ENCODE measurements around the gene PRR9. TPM values are rescaled to one million over a fixed set of nuclear protein-coding genes. Genes with fewer than 3 reads are reported as not detected.

The PRR9 gene
- total RNA-seq, 1 experiment from 2014 or later = not detected

DNA sequence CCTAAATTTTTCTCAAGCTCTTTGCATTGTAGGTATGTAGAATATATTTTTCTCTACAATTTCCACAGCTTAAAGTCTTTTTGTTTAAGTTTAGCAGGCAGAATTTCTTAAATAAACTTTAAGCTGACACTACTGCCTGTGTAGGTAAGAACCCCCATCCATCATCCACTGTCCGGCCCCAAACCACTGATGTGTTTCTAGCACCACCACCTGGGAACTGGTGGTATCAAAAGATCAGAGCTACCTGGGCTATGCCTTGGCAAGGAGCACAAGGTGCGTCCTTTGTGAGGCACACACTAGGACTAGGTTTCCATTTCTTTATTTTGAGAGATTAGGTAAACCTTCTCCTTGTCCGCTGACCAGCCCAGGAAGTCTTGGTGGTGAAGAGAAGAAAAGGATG, 24.7 kb upstream of the PRR9 start:
- Histone ChIP-seq H2AFZ (no peak overlapping the region), H3K27ac (no peak overlapping the region), H3K4me1 (replicated peaks; ENCODE audit: insufficient read depth) (no peaks in the 10 kb centered on the region), H3K9me2 (ENCODE audit: insufficient read depth) (0 out of 2 replicates have a peak, but pooled peaks cover 3% of the 10 kb centered on the region), H3K4me2 (no peak overlapping the region), H3K36me3 (ENCODE audit: low read depth) (no peaks in the 10 kb centered on the region), H3F3A (ENCODE audit: insufficient read depth, low read depth) (no peaks in the 10 kb centered on the region), H3K4me3 (no peak overlapping the region), H3K79me2 (ENCODE audit: low read depth) (no peaks in the 10 kb centered on the region), H3K27me3 (ENCODE audit: insufficient read depth, low read depth) (peaks cover 15% of the 10 kb centered on the region; the same call in 1 of the 2 replicates), H3K9me3 (ENCODE audit: insufficient read depth, low read depth) (no peaks in the 10 kb centered on the region), H4K20me1 (ENCODE audit: insufficient read depth) (no peaks in the 10 kb centered on the region)
- peak in 1 of 2 experiments; percentile 24 for DNase-seq
- no TSS peak for BruUV-seq (replicated peaks)
- TF ChIP-seq, protein P1, sequence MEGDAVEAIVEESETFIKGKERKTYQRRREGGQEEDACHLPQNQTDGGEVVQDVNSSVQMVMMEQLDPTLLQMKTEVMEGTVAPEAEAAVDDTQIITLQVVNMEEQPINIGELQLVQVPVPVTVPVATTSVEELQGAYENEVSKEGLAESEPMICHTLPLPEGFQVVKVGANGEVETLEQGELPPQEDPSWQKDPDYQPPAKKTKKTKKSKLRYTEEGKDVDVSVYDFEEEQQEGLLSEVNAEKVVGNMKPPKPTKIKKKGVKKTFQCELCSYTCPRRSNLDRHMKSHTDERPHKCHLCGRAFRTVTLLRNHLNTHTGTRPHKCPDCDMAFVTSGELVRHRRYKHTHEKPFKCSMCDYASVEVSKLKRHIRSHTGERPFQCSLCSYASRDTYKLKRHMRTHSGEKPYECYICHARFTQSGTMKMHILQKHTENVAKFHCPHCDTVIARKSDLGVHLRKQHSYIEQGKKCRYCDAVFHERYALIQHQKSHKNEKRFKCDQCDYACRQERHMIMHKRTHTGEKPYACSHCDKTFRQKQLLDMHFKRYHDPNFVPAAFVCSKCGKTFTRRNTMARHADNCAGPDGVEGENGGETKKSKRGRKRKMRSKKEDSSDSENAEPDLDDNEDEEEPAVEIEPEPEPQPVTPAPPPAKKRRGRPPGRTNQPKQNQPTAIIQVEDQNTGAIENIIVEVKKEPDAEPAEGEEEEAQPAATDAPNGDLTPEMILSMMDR (conservative IDR thresholded peaks at IDR 0.05) = peak; percentile 84
- TF ChIP-seq EZH2 (IDR thresholded peaks at IDR 0.05; ENCODE audit: low read depth) = no peak
- CTCF ChIA-PET = interaction anchor here (0.5 to 1.8 kb wide), 7 partner anchors 267 to 446 kb away, joined by 3 to 7 read pairs (median 4); partner anchors contain the start of gene IVL
- POLR2A ChIA-PET (ENCODE audit: unreplicated experiment) = no interaction called here
- intact Hi-C loops (cut with micrococcal nuclease; ENCODE audit: unreplicated experiment) = loop anchor here (1.0 to 5.0 kb wide), 3 partner anchors 160 to 323 kb away; no protein-coding TSS in a partner anchor

DNA sequence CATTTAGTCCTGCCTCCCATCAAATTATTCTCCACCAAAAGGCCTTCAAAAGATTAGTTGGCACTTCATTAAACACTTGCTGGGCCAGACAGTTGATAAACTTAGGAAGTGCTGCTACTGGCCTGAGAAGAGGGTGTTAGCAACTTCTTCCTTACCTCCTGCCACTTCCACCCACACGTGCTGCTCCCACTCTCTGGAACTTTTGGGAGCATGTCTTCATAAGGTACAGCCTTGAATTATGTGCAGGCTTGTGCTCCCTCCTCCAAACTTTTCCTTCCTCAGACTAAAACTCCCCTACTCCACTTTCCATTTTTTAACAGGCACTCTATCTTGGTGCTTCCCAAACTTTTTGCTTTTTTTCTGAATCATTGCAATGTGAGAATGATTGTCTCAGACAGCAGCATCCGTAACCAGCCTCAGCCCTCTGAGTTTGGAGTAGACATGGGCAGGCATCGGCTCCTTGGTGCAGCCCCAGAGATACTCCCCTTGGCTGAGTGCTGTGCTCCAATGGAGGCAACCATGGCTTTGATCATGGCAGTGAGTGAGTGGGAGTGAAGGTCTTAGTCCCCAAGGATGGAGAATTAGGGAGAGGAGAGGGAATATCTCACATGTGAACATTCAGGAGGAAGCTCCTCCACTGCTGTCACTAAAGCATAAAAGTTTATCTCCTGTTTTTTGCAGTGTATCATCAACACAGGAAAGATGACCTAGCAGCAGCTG, 22.9 kb upstream of the PRR9 start:
- no TSS peak for BruUV-seq (replicated peaks)
- Histone ChIP-seq H3K79me2 (ENCODE audit: low read depth) (no peaks in the 10 kb centered on the region), H2AFZ (no peak overlapping the region), H3K36me3 (ENCODE audit: low read depth) (no peaks in the 10 kb centered on the region), H3K4me1 (replicated peaks; ENCODE audit: insufficient read depth) (no peaks in the 10 kb centered on the region), H3K4me3 (no peak overlapping the region), H3K27me3 (ENCODE audit: insufficient read depth, low read depth) (peaks cover 31% of the 10 kb centered on the region), H3K4me2 (no peak overlapping the region), H3K9me3 (ENCODE audit: insufficient read depth, low read depth) (no peaks in the 10 kb centered on the region), H3K27ac (no peak overlapping the region), H3K9me2 (ENCODE audit: insufficient read depth) (0 out of 2 replicates have a peak, but pooled peaks cover 3% of the 10 kb centered on the region), H3F3A (ENCODE audit: insufficient read depth, low read depth) (no peaks in the 10 kb centered on the region), H4K20me1 (ENCODE audit: insufficient read depth) (no peaks in the 10 kb centered on the region)
- intact Hi-C loops (cut with micrococcal nuclease; ENCODE audit: unreplicated experiment) = loop anchor here (5.0 kb wide), 1 partner anchor 277 kb away; no protein-coding TSS in a partner anchor
- POLR2A ChIA-PET (ENCODE audit: unreplicated experiment) = no interaction called here
- TF ChIP-seq, protein P1 (conservative IDR thresholded peaks at IDR 0.05) = no peak
- no peak for TF ChIP-seq EZH2 (IDR thresholded peaks at IDR 0.05; ENCODE audit: low read depth)
- CTCF ChIA-PET = no interaction called here
- no peak for DNase-seq

DNA sequence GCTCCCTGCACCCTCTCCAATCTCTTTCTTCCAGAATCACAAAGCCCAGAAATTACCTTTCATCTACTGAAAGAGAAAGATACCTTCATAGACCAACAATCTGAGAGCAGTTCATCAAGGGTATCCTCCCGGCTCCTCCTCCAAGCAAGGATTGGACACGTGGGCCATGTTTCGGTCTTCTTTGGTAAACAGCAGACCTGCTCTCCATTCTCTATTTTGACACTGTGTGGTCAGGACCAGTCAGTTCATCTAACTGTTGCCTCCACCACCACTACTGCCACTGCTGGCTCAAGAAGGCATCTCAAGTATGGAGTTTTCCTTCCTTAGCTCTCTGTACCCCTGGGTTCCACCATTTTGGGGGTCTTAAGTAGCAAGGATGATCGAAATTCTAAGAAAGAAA, 22.2 kb upstream of the PRR9 start:
- 0 out of 2 replicates have a peak, but pooled peaks cover 3% of the 10 kb centered on the region for H3K9me2 ChIP-seq (ENCODE audit: insufficient read depth)
- no peak overlapping the region for H3K27ac ChIP-seq
- DNase-seq = no peak
- no peaks in the 10 kb centered on the region for H4K20me1 ChIP-seq (ENCODE audit: insufficient read depth)
- CTCF ChIA-PET = no interaction called here
- no peaks in the 10 kb centered on the region for H3F3A ChIP-seq (ENCODE audit: insufficient read depth, low read depth)
- no peaks in the 10 kb centered on the region for H3K4me1 ChIP-seq (replicated peaks; ENCODE audit: insufficient read depth)
- TF ChIP-seq EZH2 (IDR thresholded peaks at IDR 0.05; ENCODE audit: low read depth) = no peak
- TF ChIP-seq, protein P1 (conservative IDR thresholded peaks at IDR 0.05) = no peak
- H3K9me3 ChIP-seq (ENCODE audit: insufficient read depth, low read depth) = no peaks in the 10 kb centered on the region
- intact Hi-C loops (cut with micrococcal nuclease; ENCODE audit: unreplicated experiment) = no loop called here
- peaks cover 38% of the 10 kb centered on the region for H3K27me3 ChIP-seq (ENCODE audit: insufficient read depth, low read depth)
- H3K36me3 ChIP-seq (ENCODE audit: low read depth) = no peaks in the 10 kb centered on the region
- POLR2A ChIA-PET (ENCODE audit: unreplicated experiment) = no interaction called here
- H3K4me2 ChIP-seq = no peak overlapping the region
- H2AFZ ChIP-seq = no peak overlapping the region
- BruUV-seq (replicated peaks) = no TSS peak
- no peaks in the 10 kb centered on the region for H3K79me2 ChIP-seq (ENCODE audit: low read depth)
- H3K4me3 ChIP-seq = no peak overlapping the region

All from PC-9 (cell line).